GM21390 (cell line): ENCODE results near the gene ANKRD24.
"Not testable (repeated sequence)": the region's sequence is repeated elsewhere in the genome, so short reads cannot be mapped to it uniquely, and the experiment has no call there.

Experiments used
- ATAC-seq: cut with Tn5 transposase; IDR thresholded peaks from one replicate; pipeline ENCODE4 v1.9.1; 2021; ENCODE audit not compliant: unreplicated experiment

The ANKRD24 gene

DNA sequence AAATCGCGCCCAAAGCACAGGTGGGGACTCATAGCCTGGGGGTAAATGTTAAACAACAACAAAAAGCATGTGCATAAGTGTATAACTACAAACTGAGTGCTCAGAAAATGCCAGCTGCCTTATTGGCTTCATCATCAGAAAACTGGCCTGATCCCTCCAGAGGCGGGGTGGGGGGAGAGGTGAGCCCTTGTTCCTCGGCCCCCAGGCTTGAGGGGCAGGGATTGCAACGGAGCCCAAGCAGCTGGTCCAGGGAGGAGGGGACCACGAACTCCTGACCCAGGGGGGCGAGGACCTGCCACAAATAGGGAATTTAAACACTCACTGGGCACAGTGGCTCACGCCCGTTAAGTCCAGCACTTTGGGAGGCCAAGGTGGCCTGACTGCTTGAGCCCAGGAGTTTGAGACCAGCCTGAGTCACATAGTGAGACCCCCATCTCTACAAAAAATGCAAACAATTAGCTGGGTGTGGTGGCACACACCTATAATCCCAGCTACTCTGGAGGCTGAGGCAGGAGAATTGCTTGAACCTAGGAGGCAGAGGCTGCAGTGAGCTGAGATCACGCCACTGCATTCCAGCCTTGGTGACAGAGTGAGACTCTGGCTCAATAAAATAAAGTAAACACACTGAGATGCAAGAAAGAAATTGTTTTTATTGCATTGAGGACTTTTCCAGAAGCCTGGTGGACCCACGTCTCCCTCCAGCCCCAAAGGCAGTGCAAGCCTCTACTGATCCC is 8.8 kb upstream of the ANKRD24 start:
- no peak for ATAC-seq

DNA sequence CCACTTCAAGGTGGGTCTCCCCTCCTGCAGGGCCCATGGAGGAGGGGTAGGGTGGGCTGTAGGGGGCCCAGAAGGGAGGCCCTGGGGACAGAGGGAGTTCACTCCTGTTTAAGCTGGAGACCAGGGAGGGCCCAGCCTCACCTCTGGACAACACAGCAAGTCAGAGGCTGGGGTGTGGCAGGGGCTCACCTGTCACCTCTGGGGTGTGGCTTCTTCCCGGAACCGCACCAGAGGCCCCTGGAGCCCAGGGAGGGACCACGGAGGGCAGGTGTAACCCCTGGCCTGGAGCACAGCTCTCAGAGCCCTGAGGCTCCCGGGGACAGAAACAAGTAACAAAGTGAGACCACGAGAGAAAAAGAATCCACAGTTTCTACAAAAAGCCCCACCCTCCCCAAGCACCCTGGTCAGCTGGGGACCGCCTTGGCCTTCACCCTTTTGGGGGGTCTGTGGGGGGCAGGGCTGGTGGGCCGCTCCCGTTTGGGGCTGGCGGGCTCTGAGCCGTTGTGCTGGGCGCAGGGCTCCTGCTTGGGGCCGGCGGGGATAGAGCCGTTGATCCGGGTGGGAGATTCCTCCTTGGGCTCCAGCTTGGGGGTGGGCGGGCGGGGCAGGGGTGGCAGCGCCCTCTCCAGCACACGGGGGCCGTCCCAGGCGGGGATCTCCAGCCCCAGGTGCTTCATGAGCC is 8.1 kb upstream of the ANKRD24 start:
- no peak for ATAC-seq

DNA sequence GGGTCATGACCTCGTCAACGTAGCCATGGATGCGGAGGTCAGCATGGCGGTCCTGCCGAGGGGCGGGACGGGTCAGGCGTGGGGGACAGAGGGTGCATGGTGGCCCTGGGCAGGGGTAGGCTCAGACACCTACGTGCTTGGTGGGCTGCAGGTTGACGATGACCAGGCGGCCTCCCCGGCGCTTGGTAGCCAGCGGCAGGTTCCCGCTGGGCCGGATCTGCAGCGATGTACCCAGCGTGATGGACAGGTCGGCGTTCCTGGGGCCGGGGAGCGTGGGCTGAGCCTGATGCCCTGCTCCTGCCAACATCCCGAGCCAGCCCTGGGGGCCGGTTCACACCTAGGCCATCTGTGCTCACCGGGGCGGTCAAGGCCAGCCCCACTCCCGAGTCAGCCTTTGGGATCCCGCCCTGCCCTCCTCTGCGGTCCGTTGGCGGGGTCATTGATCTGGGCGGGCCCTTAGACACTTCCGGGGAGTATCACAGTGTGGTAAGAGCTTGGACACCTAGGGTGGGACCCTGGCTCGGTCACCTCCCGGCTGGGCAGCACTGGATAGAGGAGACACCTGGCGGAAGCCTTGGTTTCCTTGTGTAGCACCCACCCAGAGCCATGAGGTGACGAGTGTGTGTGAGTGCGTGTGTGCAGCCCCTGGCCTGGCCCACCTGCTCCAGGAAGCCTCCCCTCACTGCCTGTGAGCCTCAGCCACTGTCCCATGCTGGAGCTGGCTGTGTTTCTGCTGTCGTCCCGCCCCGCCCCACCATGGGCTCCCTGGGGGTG is 7.4 kb upstream of the ANKRD24 start:
- ATAC-seq = no peak

DNA sequence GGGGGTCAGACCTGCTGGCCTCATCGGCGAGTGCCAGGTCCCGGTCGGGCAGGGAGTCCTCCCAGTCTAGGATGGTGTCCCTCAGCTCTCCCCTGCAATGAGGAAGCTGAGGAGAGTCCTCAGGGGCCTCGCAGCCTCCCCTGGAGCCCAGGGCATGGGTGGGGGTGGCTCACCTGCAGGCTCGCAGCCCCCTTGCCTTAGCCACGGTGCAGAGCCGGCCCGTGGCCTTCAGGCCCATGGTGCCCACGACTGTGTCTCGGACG is 6.9 kb upstream of the ANKRD24 start:
- ATAC-seq = no peak

DNA sequence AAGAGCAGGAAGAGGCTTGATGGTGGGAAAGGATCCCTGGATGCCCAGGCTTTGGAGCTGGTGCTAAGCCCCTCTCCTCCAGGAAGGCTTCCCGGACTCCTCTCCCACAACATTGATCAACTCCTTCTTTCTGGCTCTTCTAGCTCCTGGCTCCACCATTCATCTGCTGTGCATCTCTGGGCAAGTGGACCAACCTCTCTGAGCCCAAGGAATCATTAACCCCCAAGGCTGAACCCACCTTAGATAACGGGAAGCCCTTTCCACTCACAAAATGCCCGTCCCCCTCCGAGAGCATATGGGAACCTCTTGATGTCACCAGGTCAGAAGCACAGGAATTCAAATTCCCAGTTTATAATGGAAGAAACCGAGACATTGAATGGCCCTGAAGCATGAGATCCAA is 5.3 kb upstream of the ANKRD24 start:
- no peak for ATAC-seq

DNA sequence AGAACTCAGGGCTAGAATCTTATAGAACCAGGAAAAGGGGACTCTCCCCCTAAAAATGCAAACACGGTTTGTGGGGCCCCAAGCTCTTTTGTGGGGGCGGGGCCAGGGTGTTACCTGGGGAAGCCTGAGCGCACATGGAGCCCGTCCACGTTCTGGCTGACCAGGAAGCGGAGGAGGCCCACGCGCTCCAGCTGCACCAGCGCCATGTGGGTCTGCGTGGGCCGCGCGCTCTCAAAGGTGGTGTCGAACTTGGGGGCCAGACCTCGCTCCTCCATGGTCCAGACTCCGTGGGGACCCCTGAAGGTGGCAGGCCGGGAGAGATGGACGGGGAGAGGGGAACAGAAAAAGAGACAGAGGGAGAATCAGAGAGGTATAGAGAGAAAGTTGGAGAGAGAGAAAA is 3.5 kb upstream of the ANKRD24 start:
- no peak for ATAC-seq

DNA sequence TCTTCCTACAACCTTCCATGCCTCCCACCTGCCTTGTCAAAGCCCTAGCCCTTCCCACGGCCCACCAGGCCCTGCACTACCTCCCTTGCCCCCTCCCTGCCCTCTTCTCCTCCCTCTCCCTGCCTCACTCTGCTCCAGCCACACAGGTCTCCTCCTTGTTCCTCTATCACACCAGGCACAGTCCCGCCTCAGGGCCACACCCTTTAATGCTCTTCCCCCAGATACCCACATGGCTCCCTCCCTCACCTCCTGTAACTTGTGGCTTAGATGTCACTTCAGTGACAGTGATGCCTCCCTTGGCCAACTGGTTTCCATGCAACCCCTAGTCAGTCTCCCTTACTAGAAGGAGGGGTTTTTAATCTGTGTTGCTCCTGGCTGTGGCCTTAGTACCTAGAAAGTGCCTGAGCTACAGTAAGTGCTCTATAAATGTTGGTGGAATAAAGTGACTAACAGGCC is 1.4 kb upstream of the ANKRD24 start:
- no peak for ATAC-seq

DNA sequence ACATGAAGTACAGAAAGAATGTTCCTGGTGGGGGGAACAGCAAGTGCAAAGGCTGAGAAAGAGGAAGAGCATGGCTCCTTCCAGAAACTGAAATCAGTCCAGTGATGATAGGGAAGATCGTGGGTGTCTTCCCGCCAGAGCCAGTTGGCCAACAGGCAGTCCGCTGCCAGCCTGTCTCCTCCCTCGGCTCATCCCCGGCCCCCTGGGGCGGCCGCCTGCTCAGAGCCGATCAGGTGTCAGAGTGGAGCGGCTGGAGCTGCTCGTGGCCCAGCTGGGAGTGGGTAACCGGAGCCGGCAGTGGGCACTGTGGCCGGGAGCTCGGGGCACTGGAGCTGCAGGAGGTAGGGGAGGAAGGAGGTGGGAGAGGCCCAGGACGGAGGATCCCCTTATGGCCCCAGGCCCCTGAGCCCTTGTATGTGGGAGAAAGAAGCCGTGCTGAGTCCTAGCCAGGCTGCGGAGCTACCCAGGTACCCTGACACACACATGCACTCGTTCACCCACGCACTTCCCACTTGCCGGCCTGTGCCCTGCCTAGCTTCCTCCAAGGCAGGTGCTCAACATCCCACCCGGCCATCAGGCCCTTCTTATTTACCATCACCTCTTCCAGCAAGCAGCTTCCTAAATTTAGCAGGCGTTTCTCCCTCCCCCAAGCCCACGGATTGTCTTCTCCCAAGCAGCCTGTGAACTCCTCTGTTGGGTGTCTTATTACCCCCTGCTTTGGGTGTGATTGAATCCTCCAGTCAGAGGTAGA is 1.7 kb downstream of the ANKRD24 start:
- ATAC-seq = no peak

DNA sequence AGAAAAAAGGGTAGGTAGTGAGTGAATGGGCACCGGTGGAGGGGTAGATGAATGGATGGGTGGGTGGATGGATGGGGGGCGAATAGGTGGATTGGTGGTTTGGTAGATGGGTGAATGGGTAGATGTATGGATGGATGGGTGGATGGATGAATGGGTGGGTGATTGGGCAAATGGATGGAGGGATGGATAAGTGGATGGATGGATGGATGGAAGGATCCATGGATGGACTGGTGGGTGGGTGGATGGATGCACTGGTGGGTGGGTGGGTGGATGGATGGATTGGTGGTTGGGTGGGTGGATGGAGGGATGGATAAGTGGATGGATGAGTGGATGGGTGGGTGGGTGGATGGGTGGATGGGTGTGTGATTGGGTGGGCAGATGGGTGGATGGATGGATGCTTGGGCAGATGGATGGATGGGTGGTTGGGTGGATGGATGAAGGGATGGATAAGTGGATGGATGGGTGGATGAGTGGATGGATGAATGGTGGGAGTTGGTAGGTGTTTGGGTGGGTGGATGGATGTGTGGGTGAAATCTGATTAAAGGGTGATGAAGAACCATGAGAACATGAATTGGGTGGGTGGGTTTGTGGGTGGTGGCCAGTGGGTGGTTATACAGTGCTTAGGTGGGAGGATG is 2.3 kb downstream of the ANKRD24 start:
- no peak for ATAC-seq

DNA sequence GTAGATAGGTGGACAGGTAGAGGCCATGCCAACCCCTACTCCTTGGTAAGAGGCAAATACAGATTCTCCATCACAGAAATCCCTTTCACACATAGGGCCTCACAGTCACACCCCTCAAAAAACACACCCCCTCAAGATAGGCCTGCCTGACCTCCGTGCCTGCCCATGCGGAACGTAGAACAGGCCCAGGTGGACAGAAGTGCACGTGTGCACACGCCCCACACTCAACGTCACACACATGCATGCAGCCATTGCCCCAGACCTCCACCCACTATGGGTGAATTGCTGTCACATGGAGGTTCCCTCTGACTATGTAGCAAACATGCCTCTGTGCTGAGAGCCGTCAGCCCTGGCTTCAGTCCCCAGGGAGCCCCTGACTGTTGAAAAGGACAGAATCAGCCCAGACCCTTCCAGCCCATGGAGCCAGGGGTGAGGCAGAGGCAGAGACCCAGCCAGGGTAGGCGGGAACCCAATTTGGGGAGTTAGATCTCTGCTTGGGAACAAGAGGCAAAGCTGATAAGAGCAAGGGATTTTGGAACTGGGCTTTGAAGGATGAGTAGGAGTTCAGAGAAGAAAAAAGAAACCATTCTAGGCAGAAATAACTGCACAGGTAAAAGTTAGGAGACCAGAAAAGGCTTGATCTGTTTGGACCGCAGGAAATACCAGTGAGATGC is 3.1 kb downstream of the ANKRD24 start:
- no peak for ATAC-seq

DNA sequence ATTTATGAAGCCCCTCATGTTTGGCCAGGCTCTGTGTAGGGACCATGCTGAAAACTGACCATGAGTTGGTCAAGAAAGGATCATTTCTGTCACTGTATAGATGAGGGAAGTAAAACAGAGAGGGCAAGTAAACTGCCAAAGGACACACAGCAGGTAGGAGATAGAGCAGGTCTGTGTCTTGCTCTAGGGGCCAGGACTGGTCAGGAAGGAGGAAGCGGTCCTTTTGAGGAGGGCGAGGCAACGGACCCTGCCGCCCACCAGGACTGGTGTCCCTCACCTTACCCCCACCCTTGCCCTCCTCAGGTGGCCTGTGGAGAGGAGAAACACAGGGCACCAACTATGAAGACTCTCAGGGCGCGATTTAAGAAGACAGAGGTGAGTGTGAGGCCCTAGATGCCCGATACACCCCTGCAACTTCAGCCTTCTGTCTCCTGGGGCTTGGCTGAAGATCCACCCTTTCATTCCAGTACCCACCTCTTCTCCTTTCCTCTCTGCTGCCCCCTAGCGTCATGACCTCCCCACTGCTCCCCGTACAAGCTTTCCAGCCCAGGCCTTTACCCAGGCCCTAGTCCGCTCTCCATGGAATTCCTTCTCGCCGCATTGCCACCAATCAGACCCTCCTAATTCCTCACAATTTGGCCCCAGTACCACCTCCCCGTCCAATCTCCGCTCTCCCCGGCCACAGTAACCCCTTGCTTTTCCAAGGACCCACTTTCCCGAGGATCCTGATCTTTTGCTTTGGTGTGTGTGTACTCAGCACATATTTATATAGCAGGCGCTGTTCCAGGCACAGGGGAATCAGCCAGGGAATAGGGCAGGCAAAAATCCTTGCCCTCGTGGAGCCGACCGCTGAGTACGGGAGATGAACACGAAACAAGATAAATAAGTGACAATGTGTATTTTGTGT is 3.9 kb downstream of the ANKRD24 start:
- no peak for ATAC-seq

DNA sequence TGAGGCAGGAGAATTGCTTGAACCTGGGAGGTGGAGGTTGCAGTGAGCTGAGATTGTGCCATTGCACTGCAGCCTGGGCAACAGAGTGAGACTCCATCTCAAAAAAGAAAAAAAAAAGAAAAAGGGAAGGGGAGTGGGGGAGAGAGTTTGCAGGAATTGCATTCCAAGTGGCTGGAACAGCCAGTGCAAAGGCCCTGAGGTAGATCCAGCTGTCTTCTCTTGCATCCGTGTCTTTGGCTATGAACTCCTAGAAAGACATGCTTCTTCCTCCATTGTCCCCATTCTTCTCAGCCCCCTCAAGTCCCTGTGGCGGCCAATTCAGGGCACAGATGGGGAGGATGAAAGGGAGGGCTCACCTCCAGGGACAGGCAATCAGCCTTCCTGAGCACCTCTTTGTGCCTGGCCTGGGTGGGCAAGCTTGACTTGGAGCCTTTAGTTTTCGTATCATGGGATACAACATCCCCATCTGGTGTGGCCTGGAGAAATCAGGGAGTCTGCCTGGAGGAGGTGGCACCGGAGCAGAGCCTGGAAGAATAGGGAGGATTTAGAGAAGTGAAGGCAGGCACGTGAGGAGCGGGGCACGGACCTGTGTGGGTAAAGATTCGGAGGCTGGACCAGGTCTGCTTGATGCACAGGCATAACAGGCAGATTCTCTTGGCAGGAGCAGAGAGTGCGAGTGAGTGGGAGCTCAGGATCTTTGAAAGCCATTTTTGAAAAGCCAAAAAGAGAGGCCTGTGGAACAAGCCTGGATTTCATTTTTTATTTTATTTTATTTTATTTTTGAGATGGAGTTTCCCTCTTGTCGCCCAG is 5.0 kb downstream of the ANKRD24 start:
- ATAC-seq = no peak

DNA sequence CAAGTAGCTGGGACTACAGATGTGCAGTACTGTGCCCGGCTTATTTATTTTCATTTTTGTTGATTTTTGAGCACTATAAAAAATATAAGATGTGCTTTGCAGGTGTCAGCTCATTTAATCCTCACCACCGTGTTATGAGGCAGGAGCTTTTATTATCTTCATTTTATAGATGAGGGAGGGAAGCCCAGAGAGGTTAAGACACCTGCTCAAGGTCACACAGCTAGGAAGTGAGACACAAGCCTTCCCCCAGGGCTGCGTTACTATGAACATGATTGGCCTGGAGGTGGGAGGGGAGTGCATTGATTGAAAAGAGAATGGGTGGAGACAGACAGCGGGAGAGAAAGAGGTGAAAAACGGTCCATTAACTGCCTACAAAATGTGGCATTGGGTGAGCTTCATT is 7.2 kb downstream of the ANKRD24 start:
- ATAC-seq = no peak

DNA sequence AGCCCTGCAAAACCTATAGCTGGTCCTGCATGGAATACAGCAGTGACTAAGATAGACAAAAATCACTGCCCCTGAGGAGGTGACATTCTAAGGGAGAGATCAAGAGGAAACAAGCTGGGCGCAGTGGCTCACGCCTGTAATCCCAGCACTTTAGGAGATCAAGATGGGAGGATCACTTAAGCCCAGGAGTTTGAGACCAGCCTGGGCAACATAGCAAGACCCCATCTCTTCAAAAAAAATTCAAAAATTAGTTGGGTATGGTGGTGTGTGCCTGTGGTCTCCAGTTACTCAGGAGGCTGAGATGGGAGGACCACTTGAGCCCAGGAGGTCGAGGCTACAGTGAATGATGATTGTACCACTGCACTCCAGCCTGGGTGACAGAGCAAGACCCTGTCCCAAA is 10.0 kb downstream of the ANKRD24 start:
- ATAC-seq = not testable (repeated sequence)

DNA sequence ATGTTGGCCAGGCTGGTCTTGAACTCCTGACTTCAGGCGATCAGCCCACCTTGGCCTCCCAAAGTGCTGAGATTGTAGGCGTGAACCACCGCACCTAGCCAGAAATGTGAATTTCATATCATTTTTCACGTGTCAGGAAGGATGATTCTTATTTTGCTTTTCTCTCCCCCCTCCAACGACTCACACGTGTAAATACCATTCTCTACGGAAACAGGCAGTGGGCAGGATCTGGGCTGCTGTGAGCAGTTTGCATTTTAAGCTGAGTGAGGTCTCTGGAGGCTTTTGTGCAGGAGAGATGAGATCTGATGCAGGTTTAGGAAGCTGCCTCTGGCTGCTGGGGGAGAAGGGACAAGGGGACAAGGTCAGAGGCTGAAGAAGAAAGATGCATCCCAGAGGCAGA is 11.9 kb downstream of the ANKRD24 start:
- no peak for ATAC-seq

DNA sequence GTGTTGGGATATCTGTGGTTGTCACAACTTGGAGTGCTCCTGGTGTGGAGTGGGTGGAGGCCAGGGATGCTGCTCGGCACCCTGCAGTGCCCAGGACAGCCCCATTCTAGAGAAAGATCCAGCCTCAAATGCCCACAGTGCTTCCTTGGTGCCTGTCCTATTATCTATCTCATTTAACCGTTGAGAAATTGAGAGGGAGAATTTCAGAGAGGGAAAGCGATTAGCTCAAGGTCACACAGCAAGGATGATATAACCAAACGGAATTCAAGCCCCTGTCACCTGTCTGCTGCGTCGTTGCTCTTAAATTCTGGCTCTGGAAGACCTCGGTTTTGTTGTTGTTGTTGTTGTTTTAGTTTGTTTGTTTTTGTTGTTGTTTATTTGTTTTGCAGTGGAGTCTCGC is 13.5 kb downstream of the ANKRD24 start:
- no peak for ATAC-seq

DNA sequence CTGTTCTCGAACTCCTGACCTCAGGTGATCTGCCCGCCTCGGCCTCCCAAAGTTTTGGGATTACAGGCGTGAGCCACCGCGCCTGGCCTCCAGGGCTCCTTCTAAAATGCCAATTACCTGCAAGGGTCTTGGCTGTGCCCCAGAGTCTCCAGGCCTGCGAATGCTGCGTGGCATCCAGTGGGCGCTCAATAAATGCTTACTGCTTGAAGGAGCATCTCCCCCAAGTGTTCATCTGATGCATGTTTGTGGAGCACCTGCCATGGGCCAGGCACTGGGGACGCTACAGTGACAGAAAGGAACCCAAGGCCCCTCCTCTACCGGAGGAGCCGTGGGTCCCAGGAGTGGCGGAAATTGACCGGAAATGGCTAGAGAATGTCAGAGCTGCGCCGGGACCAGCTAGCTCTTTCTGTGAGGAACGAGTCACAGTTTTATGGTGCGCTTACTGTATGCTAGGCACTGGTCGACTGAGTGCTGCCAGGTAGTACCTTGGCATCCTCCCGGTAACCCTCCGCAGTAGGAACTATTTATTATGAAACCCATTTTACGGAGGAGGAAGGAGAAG is 14.2 kb downstream of the ANKRD24 start:
- no peak for ATAC-seq

DNA sequence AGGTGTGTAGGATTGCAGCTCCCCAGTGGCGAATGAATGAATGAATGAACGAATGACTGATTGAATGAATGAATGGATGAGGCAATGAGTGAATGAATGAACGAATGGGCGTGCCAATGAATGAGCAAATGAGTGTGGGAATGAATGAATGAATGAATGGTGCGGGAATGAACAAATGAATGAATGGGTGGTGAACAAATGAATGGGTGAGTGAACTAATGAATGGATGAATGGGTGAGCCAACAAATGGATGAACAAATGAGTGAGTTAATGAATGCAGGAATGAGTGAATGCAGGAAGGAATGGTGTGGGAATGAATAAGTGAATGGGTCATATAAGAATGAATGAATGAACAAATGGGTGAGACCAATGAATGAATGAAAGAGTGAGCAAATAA is 14.7 kb downstream of the ANKRD24 start:
- no peak for ATAC-seq
